ENCODE results near the gene BSX. TPM values are rescaled to one million over a fixed set of nuclear protein-coding genes. Genes with fewer than 3 reads are reported as not detected.

The BSX gene
- total and polyA plus RNA-seq, 2 experiments from 2014 or later, result not detected

- TF ChIP-seq CTCF (IDR thresholded peaks at IDR 0.05; ENCODE audit: low read depth, low read length), result no peak
Observed at GRCh38 chr11:122983438-122984185, 2.0 kb upstream of the BSX start.

GRCh38 chr11:122979815-122980595, 1.6 kb downstream of the BSX start:
- H3K27ac ChIP-seq, result no peak overlapping the region
- no peak for DNase-seq (ENCODE audit: low read depth in 1 of 2, low spot score in 1 of 2)
- H3K4me1 ChIP-seq (ENCODE audit: low read depth), result peaks cover 15% of the 10 kb centered on the region
- no peak overlapping the region for H3K4me3 ChIP-seq
- H3K27me3 ChIP-seq, result peaks cover 99% of the 10 kb centered on the region
- H3K9me3 ChIP-seq (ENCODE audit: low read depth), result no peaks in the 10 kb centered on the region
- TF ChIP-seq CTCF (IDR thresholded peaks at IDR 0.05; ENCODE audit: low read depth, low read length), result no peak
- H3K36me3 ChIP-seq, result no peaks in the 10 kb centered on the region

More at GRCh38 chr11:122983438-122984185, 2.0 kb upstream of the BSX start:
- DNase-seq (ENCODE audit: low read depth in 1 of 2, low spot score in 1 of 2), result no peak
- Histone ChIP-seq H3K27ac (no peak overlapping the region), H3K4me3 (peak overlapping the region; percentile 68), H3K4me1 (ENCODE audit: low read depth) (peaks cover 4% of the 10 kb centered on the region), H3K36me3 (no peaks in the 10 kb centered on the region), H3K9me3 (ENCODE audit: low read depth) (no peaks in the 10 kb centered on the region), H3K27me3 (peaks cover 99% of the 10 kb centered on the region)

GRCh38 chr11:122979103-122979814, 2.4 kb downstream of the BSX start:
- no peak for DNase-seq (ENCODE audit: low read depth in 1 of 2, low spot score in 1 of 2)
- H3K4me1 ChIP-seq (ENCODE audit: low read depth), result peaks cover 15% of the 10 kb centered on the region
- TF ChIP-seq CTCF (IDR thresholded peaks at IDR 0.05; ENCODE audit: low read depth, low read length), result no peak
- H3K9me3 ChIP-seq (ENCODE audit: low read depth), result no peaks in the 10 kb centered on the region
- no peaks in the 10 kb centered on the region for H3K36me3 ChIP-seq
- H3K4me3 ChIP-seq, result no peak overlapping the region
- peaks cover 99% of the 10 kb centered on the region for H3K27me3 ChIP-seq
- no peak overlapping the region for H3K27ac ChIP-seq

GRCh38 chr11:122978299-122978620, 3.4 kb downstream of the BSX start:
- H3K9me3 ChIP-seq (ENCODE audit: low read depth), result no peaks in the 10 kb centered on the region
- peaks cover 99% of the 10 kb centered on the region for H3K27me3 ChIP-seq
- H3K4me1 ChIP-seq (ENCODE audit: low read depth), result peaks cover 11% of the 10 kb centered on the region
- no peak for DNase-seq (ENCODE audit: low read depth in 1 of 2, low spot score in 1 of 2)
- no peak overlapping the region for H3K4me3 ChIP-seq
- no peak for TF ChIP-seq CTCF (IDR thresholded peaks at IDR 0.05; ENCODE audit: low read depth, low read length)
- H3K27ac ChIP-seq, result no peak overlapping the region
- H3K36me3 ChIP-seq, result no peaks in the 10 kb centered on the region

GRCh38 chr11:122977470-122978298, 4.0 kb downstream of the BSX start:
- Histone ChIP-seq H3K27ac (no peak overlapping the region), H3K36me3 (no peaks in the 10 kb centered on the region), H3K4me1 (ENCODE audit: low read depth) (peaks cover 11% of the 10 kb centered on the region), H3K4me3 (peak overlapping the region; percentile 16), H3K9me3 (ENCODE audit: low read depth) (no peaks in the 10 kb centered on the region), H3K27me3 (peaks cover 99% of the 10 kb centered on the region)
- peak in 1 of 2 donors; percentile 31 for DNase-seq (ENCODE audit: low read depth in 1 of 2, low spot score in 1 of 2)
- TF ChIP-seq CTCF (IDR thresholded peaks at IDR 0.05; ENCODE audit: low read depth, low read length), result no peak
